GM18508 (cell line): Measurements from ENCODE around the gene FAM47C.
A peak's percentile ranks its signal among the peaks of the same experiment; 100 is the strongest.
"Not testable (repeated sequence)": the region's sequence is repeated elsewhere in the genome, so short reads cannot be mapped to it uniquely, and the experiment has no call there.

Source experiments
- ATAC-seq: cut with Tn5 transposase; IDR thresholded peaks from one replicate; pipeline ENCODE4 v1.9.1; 2021; ENCODE audit warnings: moderate number of reproducible peaks; ENCODE audit not compliant: insufficient read depth, unreplicated experiment

FAM47C gene

GRCh38 chrX:37008182-37008581, at the start of gene FAM47C:
Gene FAM47C, plus strand, starts transcription at chrX:37008366. Its CDS starts 45 bp downstream, at chrX:37008411.
- ATAC-seq = not testable (repeated sequence)

DNA sequence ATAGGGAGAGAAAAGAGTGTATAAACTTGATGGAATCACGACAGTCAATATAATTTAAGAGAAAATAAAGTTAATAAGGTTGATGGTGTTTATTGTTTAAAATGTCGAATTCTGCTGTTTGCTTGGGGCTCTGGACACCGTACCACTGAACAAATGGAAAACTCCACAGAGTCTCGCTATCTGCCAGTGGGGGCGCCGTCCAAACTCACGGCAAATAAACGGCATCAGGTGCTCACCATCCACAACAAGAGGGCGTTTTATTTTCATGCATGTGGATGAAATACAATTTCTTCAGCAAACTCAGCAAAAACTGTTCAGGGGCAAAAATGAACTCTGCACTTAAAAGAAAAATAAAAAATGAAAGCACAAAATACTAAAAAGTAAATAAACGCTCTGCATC, 46.6 kb upstream of the FAM47C start:
- no peak for ATAC-seq

DNA sequence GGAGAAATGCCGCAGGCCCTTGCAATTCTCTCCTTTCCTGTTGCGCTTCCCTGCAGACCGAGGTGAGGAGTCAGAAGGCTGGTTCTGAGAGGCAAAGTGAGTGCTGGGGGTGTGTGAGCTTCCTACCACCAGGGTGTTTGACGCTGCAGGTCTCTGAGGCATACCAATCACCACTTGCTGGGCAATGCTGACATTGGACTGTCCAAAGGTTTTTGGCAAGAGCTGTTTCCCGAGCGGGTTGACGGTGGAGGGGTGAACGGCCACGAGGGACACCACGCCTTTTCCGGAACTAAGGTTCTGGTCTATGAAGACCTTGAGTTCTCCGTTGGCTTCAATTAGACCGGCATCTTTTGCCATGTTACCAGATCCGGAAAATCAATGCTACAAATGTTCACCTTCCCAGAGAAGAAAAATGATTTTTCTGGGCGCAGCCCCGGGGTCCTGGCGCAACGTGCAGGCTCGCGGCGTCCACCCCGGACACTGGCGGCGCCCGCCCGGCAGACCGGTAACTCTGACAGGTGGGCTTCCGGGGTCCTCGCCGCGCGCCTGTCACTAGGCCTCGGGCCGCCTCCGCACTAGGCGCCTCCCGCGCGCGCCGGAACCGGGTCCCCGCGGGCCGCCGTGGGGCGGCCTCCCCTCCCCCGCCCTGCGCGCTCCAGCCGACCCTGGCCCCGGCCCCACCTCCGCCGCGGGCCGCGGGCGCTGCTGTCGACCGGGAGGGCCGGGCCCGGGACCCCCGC, 44.9 kb upstream of the FAM47C start:
- no peak for ATAC-seq

DNA sequence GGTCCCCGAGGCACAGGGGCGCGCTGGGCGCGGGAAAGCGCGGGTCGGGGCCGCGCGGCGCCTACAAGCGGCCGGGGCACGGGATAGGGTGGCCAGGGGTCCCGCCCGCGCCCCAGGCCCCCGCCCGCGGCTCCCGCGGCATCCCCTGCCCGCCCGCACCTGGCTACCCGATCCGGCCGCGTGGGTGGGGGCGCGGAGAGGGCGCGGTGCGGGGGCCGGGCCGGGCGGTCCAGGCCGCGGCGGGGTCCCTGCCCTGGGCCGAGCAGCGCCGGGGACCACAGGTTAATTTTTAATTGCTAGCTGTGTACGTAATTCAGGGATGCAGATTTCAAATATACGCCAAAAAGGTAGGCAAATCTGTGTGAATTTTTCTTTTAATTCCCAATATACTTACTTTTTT, 44.3 kb upstream of the FAM47C start:
- ATAC-seq = no peak

DNA sequence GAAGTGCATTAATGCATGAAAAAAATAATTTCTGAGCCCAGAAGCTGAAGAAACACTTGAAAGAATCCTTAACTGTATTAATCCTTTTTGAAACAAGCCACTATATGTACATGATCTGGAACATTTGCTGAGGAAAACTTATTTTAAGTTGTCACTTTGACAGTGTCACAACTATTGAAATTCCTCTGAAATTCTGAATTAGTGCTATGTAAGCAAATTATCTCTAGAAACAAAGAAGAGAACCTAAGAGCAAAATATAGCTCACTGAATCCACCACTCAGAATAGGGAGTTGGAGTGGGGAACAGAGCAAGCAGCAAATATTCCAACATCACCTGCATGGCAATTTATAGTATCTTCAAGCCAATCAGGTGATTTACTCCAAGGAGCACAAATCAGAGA, 34.6 kb upstream of the FAM47C start:
- ATAC-seq = no peak

- no peak for ATAC-seq
Observed at GRCh38 chrX:36974911-36975310, 33.3 kb upstream of the FAM47C start.

GRCh38 chrX:36978886-36979285, 29.3 kb upstream of the FAM47C start:
- ATAC-seq = no peak

- no peak for ATAC-seq
Observed at GRCh38 chrX:36983831-36984230, 24.3 kb upstream of the FAM47C start.

DNA sequence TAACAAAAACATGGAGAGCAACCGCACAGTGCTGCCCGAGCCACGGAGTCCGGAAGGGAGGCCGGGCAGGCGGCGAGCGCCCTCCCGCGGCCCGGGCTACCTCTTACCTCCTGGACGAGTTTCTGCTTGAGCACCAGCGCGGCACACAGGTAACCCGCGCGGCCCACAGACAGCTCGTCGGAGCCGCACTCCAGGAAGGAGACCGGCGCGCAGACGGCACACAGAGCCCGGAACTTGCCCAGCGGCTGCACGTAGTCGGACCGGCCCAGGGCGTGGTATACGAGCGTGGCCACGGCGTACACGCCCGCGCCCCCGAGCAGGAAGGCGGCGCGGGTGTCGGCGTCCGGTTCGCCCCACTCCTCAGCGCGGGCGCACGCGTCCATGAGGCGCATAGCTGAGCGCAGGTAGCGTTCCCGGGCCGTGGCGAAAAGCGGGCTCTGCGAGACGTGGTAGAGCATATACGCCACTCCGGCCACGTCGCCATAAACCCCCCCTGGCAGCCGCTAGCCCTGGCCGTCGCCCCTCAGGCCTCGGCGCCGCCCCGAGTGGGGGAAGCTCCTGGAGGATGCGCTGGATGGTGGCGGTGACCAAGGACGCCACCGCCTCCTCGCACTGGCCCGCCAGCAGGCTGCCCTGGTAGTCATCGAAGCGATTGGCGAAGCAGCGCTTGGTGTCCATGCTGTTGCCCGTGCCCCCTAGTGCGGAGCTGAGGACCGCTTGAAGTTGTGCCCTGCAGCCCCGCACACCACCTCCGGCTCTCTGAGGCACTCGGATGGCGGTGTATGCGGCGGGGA, 22.6 kb upstream of the FAM47C start:
- ATAC-seq = not testable (repeated sequence)

DNA sequence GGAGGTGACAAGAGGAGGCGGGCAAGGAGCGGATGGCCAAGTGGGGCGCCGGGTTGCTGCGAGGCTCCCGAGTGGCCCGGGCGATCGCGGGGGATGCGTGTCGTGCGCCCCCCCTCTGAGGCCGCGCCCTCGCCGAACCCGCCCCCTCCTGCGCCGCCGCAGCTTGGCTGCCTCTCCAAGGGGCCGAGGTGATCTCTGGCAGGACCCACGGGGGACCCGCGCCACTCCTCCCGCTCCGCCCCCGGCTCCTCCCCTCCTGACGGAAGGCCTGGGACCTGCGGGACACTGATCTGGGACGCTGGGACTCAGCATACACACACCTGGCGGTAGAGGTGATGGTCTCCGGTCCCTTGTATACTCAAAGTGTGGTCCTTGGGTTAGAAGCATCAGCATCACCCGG, 21.9 kb upstream of the FAM47C start:
- ATAC-seq = no peak

DNA sequence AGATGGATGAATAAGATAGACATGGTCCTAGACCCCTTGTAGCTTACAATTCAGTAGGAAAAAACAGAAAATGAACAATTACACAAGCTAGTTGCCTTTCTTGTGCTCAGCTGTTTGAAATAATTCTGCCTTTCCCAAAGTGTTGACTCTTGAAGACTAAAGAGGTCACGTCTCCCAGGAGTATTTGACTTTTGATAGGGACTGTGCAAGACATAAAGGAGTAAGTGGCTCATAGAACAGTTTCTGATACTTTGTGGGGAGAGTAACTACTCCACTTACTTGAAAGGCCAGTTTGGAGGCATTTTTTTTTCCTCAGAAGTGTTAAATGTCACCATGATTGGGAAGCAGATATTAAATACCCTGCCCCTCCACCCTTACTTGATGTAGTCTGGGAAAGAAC, 21.0 kb upstream of the FAM47C start:
- not testable (repeated sequence) for ATAC-seq

DNA sequence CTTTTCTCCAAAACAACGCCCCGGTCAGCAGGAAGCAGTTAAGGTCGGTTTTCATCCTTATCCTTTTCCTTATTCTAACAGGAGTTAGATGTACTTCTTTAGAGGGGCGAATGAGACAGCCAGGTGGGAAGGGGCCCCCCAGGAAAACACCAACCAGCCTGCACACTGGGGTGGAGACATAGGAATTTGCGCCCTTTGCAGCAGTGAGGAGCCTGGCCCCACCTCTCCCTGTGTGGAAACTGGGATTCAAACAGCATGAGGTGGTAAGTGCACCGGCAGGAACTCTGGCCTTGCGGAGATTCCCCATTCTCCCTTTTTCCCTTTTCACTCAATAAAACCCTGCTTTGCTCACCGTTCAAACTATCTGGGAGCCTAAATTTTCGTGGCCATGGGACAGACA, 8.0 kb upstream of the FAM47C start:
- ATAC-seq = no peak

DNA sequence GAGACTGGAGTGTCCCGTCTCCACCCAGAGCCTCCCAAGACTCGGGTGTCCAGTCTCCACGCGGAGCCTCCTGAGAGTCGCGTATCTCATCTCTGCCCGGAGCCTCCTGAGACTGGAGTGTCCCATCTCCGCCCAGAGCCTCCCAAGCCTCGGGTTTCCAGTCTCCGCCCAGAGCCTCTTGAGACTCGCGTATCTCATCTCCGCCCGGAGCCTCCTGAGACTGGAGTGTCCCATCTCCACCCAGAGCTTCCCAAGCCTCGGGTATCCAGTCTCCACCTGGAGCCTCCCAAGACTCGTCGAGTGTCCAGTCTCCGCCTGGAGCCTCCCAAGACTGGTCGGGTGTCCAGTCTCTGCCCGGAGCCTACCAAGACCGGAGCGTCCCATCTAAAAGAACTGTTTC, 2.3 kb downstream of the FAM47C start:
- no peak for ATAC-seq

DNA sequence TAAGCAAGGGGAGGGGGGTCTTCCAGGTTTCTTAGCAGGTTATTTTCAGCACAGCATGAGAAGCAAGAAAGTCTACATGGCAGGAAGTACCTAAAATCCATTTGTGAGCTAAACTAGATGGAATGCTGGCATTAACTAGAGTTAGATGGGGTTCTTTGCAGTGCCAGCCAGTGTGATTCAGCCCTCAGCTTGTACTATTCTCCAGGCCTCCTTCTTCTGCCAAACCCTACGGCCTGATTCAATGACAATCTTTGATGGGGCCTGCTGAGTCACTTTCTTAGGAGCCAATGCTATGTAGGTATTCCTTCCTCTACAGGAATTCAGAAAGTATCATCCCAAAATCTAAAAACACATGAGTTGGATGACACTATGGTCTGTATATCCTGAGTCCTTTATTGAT, 26.1 kb downstream of the FAM47C start:
- ATAC-seq = not testable (repeated sequence)

DNA sequence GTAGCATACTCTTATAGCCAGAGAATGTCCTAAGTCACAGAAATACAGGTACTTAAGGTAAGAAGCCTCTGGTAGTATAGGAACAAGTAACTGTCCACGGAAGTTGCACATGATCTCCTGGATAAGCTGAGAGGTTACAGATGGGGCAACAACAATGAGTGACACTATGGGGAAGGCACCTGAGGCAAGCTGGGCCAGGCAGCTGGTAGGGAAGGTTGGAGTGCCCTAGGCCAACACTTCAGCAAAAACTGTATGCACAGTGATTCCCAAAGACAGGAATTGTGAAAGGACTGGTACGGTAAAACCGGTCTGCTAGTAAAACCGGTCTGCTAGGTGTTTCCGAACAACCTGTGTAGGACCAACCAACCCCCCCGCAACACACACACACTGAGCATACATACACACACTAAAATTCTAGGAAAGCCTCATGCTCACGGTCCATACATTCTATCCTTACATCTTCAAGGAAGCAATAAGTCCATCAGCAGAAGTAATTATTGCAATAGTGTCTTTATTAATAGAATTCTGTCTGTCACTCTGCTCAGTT, 28.6 kb downstream of the FAM47C start:
- not testable (repeated sequence) for ATAC-seq

GRCh38 chrX:37038814-37039213, 30.6 kb downstream of the FAM47C start:
- not testable (repeated sequence) for ATAC-seq

GRCh38 chrX:37042956-37043885, 35.1 kb downstream of the FAM47C start:
- not testable (repeated sequence) for ATAC-seq

- ATAC-seq = peak; percentile 54
Observed at GRCh38 chrX:37047776-37048175, 39.6 kb downstream of the FAM47C start.

GRCh38 chrX:37057572-37057971, 49.4 kb downstream of the FAM47C start:
- not testable (repeated sequence) for ATAC-seq

DNA sequence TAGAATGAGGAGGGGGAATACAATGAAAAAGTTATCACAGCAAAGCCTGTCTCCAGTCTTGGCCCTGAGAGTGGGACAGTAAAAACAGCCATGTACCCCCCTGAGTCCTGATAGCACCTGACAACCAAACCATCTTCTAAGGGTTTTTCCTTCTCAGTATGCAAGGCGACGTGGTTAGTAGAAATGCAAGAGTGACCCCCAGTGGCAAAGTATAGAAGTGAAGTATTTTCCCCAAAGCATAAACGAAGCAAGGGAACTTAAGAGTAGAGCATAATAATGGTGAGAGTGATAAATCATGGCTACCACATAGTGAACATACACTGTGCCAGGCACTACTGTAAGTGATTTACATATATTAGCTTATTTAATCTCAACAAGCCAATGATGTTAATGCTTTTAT, 52.8 kb downstream of the FAM47C start:
- ATAC-seq = peak; percentile 84
